ENCODE data around the gene ZFC3H1.
A peak's percentile ranks its signal among the peaks of the same experiment; 100 is the strongest.

The ZFC3H1 gene

GRCh38 chr12:71671311-71671710 is 7.7 kb upstream of the ZFC3H1 start:
- DNase-seq, result no peak

GRCh38 chr12:71666259-71666658 is 2.6 kb upstream of the ZFC3H1 start:
- DNase-seq, result no peak

- no peak for DNase-seq
Observed at GRCh38 chr12:71665090-71665463, 1.4 kb upstream of the ZFC3H1 start.

GRCh38 chr12:71664411-71665089 is 902 bp upstream of the ZFC3H1 start:
- DNase-seq, result no peak

GRCh38 chr12:71662849-71663560 is 643 bp downstream of the ZFC3H1 start:
- DNase-seq, result peak; percentile 71

- no peak for DNase-seq
Observed at GRCh38 chr12:71661977-71662530, 1.6 kb downstream of the ZFC3H1 start.

GRCh38 chr12:71656740-71657139 is 6.9 kb downstream of the ZFC3H1 start:
- no peak for DNase-seq

GRCh38 chr12:71655907-71656306 is 7.7 kb downstream of the ZFC3H1 start:
- no peak for DNase-seq

GRCh38 chr12:71655495-71655894 is 8.2 kb downstream of the ZFC3H1 start:
- no peak for DNase-seq

- no peak for DNase-seq
Observed at GRCh38 chr12:71654200-71654599, 9.4 kb downstream of the ZFC3H1 start.

GRCh38 chr12:71653137-71653536 is 10.5 kb downstream of the ZFC3H1 start:
- no peak for DNase-seq

- no peak for DNase-seq
Observed at GRCh38 chr12:71652656-71653055, 11.0 kb downstream of the ZFC3H1 start.

GRCh38 chr12:71649401-71649800 is 14.2 kb downstream of the ZFC3H1 start:
- no peak for DNase-seq

- DNase-seq, result no peak
Observed at GRCh38 chr12:71648537-71648936, 15.1 kb downstream of the ZFC3H1 start.

GRCh38 chr12:71646512-71646911 is 17.1 kb downstream of the ZFC3H1 start:
- no peak for DNase-seq

- no peak for DNase-seq
Observed at GRCh38 chr12:71645268-71645667, 18.4 kb downstream of the ZFC3H1 start.

GRCh38 chr12:71642264-71642663 is 21.4 kb downstream of the ZFC3H1 start:
- no peak for DNase-seq

GRCh38 chr12:71641390-71641789 is 22.3 kb downstream of the ZFC3H1 start:
- no peak for DNase-seq

- no peak for DNase-seq
Observed at GRCh38 chr12:71640316-71640715, 23.3 kb downstream of the ZFC3H1 start.

- no peak for DNase-seq
Observed at GRCh38 chr12:71639341-71639760, 24.3 kb downstream of the ZFC3H1 start.

- no peak for DNase-seq
Observed at GRCh38 chr12:71638499-71638898, 25.1 kb downstream of the ZFC3H1 start.

GRCh38 chr12:71636704-71637115 is 26.9 kb downstream of the ZFC3H1 start:
- no peak for DNase-seq

GRCh38 chr12:71627438-71628002 is 36.1 kb downstream of the ZFC3H1 start:
- no peak for DNase-seq

- no peak for DNase-seq
Observed at GRCh38 chr12:71626768-71627167, 36.9 kb downstream of the ZFC3H1 start.

All from CD4-positive, alpha-beta T cell treated with Interleukin-17A for 4 hours (primary cell).